Activated effector memory CD4-positive, alpha-beta T cell treated with Interleukin-2 at 50 U/mL for 16 hours (primary cell): Measurements from ENCODE around the gene CLEC4E.
"Not testable (repeated sequence)": the region's sequence is repeated elsewhere in the genome, so short reads cannot be mapped to it uniquely, and the experiment has no call there.

Source experiments
- DNase-seq: peaks from one replicate; pipeline ENCODE4 v3.0.0-alpha.2; 2020

Gene CLEC4E

DNA sequence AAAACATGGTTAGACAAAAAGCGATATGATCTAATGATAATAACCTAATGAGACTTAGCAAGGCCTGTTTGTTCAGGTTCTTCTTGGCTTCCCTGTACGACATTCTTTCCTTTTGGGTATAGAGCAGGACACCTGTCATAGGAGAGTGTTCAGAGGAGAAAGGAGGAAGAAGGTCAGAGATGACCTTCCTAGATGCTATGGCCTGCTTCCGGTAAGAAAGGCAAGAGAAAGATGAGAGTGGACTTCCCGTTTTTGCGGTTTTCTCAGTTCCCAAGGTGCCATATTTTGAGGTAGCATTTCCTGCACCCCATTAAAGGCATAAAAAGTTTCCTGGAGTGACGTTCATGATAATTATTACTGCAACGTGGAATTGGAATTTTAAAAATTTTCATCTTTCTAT lies 8.7 kb downstream of the CLEC4E start:
- no peak for DNase-seq

DNA sequence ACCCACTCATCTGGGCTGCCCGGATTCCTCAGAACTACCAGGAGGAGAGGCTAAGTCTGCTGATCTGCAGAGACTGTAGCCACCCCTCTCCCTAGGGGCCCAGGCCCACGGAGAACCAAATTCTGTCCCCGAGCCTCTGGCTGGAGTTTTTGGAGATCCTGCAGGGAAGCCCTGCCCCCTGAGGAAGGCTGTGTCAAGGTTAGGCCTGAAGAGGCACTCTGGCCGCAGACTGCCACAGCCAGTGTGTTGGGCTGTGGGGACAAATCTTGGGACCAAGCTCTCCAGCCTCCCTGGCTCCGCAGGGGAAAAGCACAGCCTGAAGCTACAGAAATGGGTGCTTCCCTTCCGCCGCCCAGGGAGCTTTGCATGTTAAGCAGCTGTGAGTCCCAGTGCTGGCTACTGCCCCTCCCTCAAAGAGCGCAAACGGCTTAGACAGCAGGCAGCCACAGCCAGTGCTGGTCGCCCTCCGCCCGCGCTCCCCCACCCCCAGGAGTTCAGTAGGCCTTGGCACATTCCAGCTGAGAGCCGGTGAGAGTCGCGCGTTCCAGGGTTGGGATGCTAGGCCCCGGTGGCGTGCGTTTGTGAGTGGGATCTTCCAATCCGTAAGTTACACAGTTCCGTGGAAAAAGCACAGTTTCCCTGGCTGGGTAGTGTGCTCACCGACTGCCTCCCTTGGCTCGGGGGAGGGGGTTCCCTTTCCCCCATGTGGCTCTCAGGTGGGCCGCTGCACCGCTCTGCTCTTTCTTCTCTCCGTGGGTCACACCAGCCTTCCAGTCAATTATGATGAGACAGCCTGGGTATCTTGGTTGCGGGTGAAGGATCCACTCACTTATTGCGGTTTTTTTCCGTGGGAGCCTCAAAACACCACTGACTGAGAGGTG lies 13.2 kb downstream of the CLEC4E start:
- DNase-seq, result no peak

DNA sequence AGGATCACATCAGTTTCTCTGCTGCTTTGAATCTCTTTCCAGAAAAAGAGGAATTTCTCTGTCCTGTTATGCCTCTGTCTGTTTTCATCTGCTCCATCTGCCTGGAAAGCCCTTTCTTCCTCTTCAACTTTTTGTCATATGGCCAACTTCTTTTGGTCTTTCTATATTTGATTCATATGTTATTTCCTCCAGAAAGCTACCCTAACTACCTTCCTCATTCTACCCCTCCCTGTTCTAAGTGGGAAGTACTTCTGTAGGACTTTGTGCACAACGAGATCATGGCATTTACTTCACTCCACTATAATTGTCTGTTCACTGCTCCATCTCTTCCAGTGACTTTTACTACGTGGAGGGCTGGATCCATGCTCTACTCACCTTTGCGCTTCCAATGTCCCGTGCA lies 21.5 kb downstream of the CLEC4E start:
- DNase-seq, result no peak

DNA sequence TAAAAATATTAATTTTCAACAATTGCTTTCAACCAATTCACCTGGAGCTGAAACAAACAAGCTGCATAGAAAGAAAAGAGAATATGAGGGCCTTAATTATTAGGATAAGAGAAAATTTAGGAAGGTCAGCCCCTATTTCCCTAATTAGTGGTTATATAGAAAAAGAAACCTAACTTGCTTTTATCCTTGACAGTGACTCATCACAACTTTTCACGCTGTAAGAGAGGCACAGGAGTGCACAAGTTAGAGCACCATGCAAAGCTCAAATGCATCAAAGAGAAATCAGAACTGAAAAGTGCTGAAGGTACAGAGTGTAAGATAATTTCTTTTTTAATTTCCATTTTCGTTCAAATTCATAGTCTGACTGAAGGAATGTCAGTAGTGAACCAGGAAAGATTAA lies 22.7 kb downstream of the CLEC4E start:
- DNase-seq, result no peak

DNA sequence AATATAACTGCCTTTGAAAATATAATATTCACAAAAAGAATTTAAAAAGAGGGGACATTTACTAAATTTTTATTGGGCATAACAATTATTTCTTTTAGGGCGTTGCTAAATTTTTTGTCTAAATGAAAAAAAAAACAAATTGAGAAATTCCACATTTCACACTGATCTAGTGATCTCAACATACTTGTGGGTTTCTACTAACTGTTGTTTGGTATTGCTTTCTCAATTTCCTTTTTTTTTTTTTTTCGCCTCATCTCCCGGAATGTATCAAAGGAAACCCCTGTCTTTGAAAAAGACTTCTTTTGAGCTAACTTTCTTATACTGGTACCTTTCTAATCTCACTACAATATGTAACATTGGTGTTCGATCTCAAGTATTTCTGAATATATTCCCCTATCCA lies 27.4 kb downstream of the CLEC4E start, which contains the start of gene CLEC4D:
Gene CLEC4D (plus strand): TSS at position 248 of the 400 bp plus-strand sequence. CDS start 230 bp downstream, outside the sequence.
- no peak for DNase-seq

DNA sequence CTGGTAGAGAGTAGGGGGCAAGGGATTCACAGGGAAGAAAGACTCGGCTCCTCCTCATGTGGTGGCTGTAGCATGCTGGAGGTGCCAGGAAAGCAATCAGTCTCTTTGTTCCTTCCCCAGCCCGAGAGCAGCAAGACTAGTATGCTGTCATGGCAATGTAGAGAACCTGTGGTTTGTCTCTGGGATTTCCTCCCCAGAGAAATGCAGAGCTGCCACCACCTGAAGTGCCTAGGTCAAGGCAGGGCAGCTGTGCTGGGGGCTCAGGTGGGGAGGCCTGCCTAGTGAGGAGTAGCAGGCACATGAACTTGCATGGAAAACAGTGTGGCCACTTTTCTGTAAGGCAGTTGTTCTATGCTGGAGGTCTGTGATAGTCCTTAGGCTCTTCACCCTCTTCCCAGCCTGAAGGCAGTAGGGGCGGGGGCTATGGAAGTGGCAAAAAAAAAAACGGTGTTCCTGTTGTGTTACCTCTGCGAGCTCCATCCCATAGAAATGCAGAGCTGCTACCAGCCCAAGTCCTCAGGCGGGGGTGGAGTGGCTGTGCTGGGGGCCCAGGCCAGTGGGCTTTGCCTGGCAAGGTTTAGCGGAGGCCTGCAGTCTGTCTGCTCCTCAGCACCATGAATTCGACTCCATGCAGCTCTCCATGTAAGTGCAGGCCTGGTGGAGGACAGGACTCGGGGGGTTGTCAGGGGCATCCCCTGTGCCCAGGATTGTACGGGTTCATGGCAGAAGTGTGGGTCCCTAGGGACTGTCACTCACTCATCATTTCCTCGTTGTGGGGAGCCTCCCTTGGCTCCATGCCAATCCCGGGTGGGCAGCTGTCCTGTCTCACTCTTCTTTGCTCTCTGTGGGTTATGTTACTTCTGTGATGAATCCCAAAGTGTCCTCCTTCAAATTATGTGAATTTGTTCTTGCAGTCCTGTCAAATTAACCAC lies 31.5 kb downstream of the CLEC4E start:
- DNase-seq, result no peak

DNA sequence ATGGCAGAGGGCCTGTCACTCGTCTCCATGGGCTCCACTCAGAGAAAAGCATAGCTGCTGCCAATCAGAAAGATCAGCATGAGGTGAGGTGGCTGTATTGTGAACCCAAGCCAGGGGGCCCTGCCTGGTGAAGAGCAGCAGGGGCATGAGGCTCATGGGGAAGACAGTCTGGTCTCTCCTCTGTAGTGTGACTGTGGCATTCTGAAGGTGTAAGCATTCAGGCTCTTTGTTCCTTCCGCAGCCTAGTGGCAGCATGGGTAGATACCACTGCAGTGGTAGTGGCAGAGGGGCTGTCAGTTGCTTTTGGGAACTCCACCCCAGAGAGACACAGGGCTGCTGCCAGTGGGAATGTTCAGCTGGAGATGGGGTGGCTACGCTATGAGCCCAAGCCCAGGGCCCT lies 32.5 kb downstream of the CLEC4E start:
- no peak for DNase-seq

DNA sequence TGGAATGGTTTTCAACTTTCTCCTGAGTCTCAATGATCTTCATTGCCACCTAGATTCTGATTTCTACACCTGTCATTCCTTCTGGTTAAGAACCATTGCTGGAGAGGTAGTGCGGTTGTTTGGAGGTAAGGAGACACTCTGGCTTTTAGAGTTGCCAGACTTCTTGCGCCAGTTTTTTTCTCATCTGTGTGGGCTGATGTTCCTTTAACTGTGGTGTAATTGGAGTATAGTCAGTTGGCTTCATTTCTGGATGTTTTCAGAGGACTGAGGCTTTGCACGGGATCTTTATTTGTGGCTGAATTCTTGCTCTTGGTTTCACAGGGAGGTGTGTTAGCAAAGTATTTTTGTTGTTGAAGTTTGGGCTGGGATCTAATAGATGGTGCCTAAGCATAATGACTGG lies 33.1 kb downstream of the CLEC4E start:
- no peak for DNase-seq

DNA sequence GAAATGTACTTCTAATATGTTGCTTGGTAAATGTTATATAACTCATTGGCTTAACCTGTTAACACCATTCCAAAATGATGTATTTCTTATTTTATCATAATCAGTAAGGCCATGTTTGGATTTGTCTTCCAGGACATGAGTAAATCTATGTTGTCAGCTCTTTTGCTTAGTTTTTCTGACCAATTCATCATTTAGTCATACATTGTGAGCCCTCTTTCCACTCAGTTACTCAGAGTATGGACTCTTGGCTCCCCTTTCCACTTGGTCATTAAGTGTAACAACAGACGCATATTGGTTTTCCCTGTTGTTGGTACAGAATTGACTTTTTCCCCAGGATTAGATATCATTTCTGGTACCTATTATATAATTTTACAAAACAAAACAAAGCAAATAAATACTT lies 36.4 kb downstream of the CLEC4E start:
- no peak for DNase-seq

DNA sequence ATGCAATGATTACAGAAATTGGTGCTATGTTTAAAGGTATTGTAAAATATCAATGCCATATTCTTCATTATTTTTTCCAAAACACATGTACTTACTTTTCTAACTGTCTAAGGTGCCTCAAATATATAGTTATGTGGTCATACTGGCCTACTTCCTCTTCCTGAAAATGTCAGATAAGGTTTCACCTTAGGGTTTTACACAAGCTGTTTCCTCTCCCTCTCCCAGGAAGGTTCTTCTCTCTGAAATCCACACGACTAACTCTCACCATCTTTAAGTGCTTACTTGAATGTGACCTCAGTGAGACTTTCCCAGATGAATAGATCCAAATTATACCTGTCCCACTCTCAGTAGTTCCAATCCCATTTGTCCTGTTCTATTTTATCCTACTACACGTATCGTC lies 39.0 kb downstream of the CLEC4E start:
- DNase-seq, result no peak

DNA sequence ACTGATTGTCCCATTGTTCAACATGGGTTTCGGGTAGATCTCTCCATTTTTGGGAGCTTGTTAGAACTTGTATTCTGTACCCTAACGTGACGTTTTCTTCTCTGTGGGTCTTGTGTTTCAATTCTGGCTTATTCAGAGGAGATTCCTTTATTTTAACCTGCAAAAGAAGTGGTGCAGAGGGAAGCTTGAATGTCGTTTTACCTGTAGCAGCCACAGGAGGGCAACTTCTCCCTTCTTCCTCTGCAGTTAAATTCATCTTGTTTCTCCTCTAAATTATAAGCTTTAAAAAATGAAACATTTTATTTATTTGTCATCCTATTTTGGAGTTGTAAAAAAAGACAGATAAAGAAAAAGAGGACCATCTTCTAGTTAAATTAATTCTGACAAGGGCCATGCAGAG lies 41.1 kb downstream of the CLEC4E start:
- no peak for DNase-seq

DNA sequence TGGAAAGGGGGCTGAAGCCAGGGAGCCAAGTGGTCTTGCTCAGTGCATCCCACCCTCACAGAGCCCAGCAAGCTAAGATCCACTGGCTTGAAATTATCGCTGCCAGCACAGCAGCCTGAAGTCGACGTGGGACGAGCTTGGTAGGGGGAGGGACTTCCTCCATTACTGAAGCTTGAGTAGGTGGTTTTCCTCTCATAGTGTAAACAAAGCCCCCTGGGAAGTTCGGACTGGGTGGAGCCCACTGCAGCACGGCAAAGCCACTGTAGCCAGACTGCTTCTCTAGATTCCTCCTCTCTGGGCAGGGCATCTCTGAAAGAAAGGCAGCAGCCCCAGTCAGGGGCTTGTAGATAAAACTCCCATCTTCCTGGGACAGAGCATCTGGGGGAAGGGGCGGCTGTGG lies 44.6 kb downstream of the CLEC4E start:
- DNase-seq, result not testable (repeated sequence)

DNA sequence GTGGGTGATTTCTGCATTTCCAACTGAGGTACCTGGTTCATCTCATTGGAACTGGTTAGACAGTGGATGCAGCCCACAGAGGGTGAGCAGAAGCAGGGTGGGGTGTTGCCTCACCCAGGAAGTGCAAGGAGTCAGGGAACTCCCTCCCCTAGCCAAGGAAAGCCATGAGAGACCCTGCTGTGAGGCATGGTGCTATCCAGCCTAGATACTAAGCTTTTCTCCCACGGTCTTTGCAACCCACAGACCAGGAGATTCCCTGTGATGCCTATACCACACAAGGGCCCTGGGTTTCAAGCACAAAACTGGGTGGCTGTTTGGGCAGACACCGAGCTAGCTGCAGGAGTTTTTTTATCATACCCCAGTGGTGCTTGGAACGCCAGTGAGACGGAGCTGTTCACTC lies 45.0 kb downstream of the CLEC4E start:
- not testable (repeated sequence) for DNase-seq

DNA sequence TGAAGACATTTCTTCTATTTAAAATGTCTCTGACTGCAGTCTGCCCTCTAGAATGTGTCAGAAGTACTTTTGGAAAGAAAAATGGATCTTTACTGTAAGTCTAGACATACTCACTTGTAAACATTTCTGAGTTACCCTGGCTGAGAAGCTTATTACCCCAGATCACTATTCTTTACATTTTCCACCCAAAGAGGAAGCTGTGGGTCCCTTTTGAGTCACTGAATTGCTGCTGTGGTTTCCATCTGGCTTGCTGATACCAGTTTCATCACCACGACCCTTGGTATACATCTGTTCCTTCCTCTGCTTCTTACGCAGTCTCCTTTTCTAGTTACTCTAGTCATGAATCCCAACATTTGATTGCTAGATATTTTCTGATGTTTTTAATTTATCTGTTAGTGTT lies 47.6 kb downstream of the CLEC4E start:
- no peak for DNase-seq

DNA sequence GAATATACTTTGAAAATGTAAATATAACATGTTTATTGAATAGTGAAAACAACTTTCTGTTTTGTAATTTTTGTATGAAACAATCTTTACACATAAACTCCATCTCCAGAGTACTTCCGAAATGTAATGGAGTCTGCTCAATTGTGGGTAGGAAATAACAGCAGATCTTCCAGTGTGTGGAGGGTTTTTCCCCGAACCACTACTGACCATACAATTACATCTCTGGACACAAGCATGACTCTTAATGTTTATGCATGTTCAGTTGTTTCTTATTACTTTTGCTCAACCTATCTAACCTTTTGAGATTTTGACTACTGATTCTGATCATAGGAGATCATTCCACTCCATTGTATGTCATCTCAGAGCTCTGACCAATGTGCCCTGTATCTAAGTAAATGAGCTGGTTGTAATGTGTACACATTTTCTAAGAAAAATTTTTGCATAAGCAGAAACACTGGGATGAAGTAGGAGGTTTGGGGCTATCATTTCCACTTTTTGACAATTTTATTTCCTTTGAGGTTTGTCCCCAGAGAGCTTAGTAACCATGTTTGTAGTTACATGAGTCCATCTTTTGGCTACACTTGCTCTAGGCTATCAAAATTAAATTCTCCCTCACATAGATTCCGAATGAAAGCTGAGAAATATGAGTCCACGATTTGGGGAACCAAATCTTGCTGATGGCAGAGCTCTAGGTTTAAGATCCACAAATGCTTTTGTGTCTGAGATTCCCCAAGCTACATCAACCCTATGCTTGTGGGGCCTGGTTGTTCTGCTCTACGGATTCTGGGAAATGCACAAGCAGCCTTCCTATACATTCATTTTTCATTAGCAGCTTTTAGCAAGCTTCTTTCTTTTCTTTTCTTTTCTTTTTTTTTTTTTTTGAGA lies 48.8 kb downstream of the CLEC4E start:
- DNase-seq, result no peak
